Naive B cell (primary cell): Measurements from ENCODE around the gene DAP. TPM values are rescaled to one million over a fixed set of nuclear protein-coding genes. Genes with fewer than 3 reads are reported as not detected.

Source experiments
- ATAC-seq, 2 donors: fragments of 150-1000 bp; cut with Tn5 transposase; 2 replicates each; pipeline ENCODE4 v1.10.0; 2021; ENCODE audit warnings: low read depth in 2 of 2, mild to moderate bottlenecking in 2 of 2, moderate library complexity in 2 of 2
- DNase-seq: peaks from one replicate; pipeline ENCODE4 v3.0.0; 2022
- H3K27ac Mint-ChIP-seq, 6 donors: one replicate each; pipeline ENCODE4 v1.8.0; 2020 to 2022; ENCODE audit warnings: mild to moderate bottlenecking in 6 of 6, mixed read lengths in 6 of 6, moderate library complexity in 5 of 6, inconsistent platforms in 2 of 6
- H3K27me3 Mint-ChIP-seq, 3 donors: one replicate each; pipeline ENCODE4 v1.8.0; 2021 to 2022; ENCODE audit warnings: mixed read lengths in 3 of 3, mild to moderate bottlenecking in 1 of 3
- H3K36me3 Mint-ChIP-seq, 2 donors: one replicate each; pipeline ENCODE4 v1.8.0; 2020 to 2022; ENCODE audit warnings: mixed read lengths in 2 of 2, inconsistent platforms in 1 of 2, mild to moderate bottlenecking in 1 of 2
- H3K4me1 Mint-ChIP-seq, 3 donors: one replicate each; pipeline ENCODE4 v1.8.0; 2020 to 2022; ENCODE audit warnings: mixed read lengths in 3 of 3, inconsistent platforms in 1 of 3, mild to moderate bottlenecking in 1 of 3, moderate library complexity in 1 of 3
- H3K4me3 Mint-ChIP-seq, 8 donors: one replicate each; pipeline ENCODE4 v1.8.0; 2020 to 2022; ENCODE audit warnings: mild to moderate bottlenecking in 8 of 8, mixed read lengths in 8 of 8, moderate library complexity in 8 of 8, inconsistent platforms in 2 of 8
- H3K9me3 Mint-ChIP-seq, 7 donors: one replicate each; pipeline ENCODE4 v1.8.0; 2020 to 2022; ENCODE audit warnings: mixed read lengths in 7 of 7, mild to moderate bottlenecking in 5 of 7, inconsistent platforms in 2 of 7, moderate library complexity in 1 of 7
- polyA plus RNA-seq, 6 donors: library from polyadenylated mRNA; unstranded; fragments of 300-500 nt; fragmentation: Illumina TruSeq; gene quantifications; one replicate each; pipeline ENCODE4 v1.2.3, GENCODE V29; 2021; ENCODE audit warnings: low read depth in 6 of 6

Gene DAP
- polyA plus RNA-seq, 6 donors from 2014 or later, result 48.6 to 90.4 (median 62.8) TPM

DNA sequence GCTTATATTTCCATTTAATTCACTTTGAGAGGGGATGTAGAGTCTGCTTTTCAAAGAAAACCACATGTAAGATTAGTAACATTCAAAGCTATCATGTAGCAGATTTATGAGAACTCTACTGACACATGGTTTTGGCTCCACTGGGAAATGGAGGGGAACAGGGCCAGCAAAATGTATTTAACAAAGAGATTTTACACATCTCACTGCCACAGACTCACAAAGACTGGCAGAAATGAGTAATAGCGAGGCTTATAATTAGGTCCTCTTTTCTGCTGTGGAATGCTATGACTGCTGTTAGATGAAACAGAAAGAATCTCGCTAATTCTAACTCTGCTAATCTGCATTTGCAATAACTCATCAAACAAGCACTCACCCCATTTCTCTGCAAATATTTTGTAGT, 4.5 kb downstream of the DAP start:
- H3K4me1 Mint-ChIP-seq, result peaks cover 45 to 71% (median 55%) of the 10 kb centered on the region in 3 donors
- H3K27me3 Mint-ChIP-seq, result no peaks in the 10 kb centered on the region
- H3K27ac Mint-ChIP-seq, result peak overlapping the region in 2 of 6 donors; percentile 67 to 75
- H3K9me3 Mint-ChIP-seq, result no peaks in the 10 kb centered on the region
- H3K36me3 Mint-ChIP-seq, result peaks cover 11 to 12% of the 10 kb centered on the region in 2 donors
- no peak for ATAC-seq
- no peak for DNase-seq
- peak overlapping the region in 1 of 8 donors; percentile 40 for H3K4me3 Mint-ChIP-seq

DNA sequence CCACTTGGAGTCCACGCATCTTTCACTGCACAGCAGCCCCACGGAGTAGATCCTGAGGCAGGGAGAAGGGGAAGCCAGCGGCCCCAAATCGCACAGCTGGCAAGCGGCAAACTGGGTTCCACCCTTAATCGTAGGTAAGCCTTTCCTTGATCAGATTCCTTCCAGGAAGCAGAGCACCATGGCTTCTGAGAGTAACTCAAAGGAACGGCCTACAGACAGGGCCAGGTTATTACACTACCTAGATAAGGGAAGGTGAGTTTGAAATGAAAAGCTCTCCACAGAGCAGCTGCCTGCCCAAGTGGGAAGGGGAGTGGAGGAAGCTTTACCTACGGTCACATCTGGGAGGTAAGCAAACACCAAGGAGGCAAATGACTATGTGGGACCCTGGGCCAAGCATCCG, 7.9 kb downstream of the DAP start:
- Mint-ChIP-seq H3K36me3 (peaks cover 12 to 16% of the 10 kb centered on the region in 2 donors), H3K4me1 (peaks cover 35 to 48% (median 41%) of the 10 kb centered on the region in 3 donors), H3K27ac (no peak overlapping the region), H3K4me3 (no peak overlapping the region), H3K9me3 (no peaks in the 10 kb centered on the region), H3K27me3 (no peaks in the 10 kb centered on the region)
- no peak for ATAC-seq
- DNase-seq, result no peak

DNA sequence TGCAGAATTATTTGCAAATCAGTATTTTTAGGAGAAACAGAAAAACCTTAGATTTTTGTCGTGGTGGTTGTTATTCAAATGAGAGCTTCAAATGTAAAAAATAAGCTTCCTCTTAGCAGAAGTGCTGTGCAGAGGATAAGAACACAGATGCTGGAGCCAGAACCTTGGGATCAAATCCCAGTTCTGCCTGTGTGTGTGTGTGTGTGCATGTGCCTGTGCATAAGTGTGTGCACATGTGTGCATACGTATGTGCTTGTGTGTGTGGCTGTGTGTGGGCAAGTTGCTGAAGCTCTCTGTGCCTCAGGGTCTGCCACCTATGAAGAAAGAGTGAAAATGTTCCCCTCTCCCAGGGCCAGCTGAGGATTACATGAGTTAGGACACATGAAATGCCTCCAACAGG, 8.6 kb downstream of the DAP start:
- peaks cover 12 to 18% of the 10 kb centered on the region in 2 donors for H3K36me3 Mint-ChIP-seq
- no peaks in the 10 kb centered on the region for H3K9me3 Mint-ChIP-seq
- peaks cover 29 to 42% (median 34%) of the 10 kb centered on the region in 3 donors for H3K4me1 Mint-ChIP-seq
- H3K4me3 Mint-ChIP-seq, result no peak overlapping the region
- peak overlapping the region in 1 of 6 donors; percentile 62 for H3K27ac Mint-ChIP-seq
- no peak for ATAC-seq
- no peaks in the 10 kb centered on the region for H3K27me3 Mint-ChIP-seq
- DNase-seq, result no peak

DNA sequence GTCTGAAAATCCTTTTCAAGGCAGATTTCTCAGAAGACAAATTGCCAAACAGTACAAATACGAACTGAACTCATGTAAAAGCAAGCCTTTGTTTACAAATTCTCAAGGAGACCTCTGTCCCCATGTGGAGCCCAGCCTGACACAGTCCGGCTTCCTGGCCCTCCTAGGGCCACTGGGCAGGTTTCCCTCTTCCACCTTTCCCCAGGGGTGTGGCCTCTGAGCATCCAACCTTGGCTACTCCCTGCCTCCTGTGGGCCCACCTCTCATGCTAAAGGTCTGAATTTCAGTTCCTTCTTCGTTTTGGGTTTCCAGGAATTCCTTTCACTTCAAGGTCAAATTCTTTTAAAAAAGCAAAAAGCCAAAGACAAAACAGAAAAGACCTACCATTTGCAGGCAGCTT, 10.1 kb downstream of the DAP start:
- H3K4me3 Mint-ChIP-seq, result no peak overlapping the region
- peaks cover 12 to 27% of the 10 kb centered on the region in 2 donors for H3K36me3 Mint-ChIP-seq
- peaks cover 29 to 36% (median 35%) of the 10 kb centered on the region in 3 donors for H3K4me1 Mint-ChIP-seq
- H3K27ac Mint-ChIP-seq, result peak overlapping the region in 1 of 6 donors; percentile 59
- no peak for ATAC-seq
- DNase-seq, result no peak
- H3K9me3 Mint-ChIP-seq, result no peaks in the 10 kb centered on the region
- no peaks in the 10 kb centered on the region for H3K27me3 Mint-ChIP-seq

DNA sequence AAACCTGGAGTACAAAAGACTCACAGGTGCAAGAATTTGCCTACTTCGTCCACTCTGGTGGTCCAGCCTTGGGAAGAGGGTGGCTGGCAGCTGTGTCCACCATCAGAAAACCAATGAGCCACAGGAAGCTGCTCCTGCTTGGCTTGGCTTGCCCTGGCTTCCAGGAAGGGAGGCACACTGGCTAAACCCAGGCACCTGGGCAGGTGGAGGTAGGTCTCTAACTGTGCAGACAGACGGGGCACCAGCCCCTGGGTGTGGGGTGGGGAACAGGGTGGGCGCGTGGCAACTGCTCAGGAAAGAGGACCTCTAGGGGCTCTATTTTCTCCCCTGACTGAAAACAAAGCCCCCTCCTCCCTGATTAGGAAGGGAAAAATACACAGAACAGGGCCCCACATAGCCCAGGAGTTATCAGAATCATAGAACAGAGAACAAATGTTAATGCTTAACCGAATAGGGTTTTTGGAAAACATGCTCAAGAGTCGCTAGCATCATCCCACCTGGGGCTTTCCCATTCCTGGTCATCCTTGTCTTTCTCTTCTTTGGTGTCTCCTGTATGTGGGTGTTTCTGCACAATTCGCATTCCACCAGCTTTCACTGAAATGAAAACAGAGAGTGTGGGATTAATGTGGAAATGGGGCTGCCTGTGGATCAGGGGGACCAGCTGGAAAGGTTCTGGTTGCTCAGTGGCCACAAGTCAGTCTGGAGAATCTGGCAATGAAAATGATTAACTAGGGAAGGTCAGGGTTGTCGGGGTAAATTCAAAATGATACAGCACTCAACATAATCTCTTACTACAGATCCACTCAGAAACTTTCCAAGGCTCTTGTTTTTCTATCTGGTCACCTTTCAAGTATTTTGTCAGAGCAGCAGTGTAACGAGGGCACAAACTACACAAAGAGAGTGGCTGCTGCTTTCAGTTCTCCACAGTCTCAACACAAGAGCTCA, 13.1 kb downstream of the DAP start:
- Mint-ChIP-seq H3K4me3 (no peak overlapping the region), H3K36me3 (peaks cover 22 to 42% of the 10 kb centered on the region in 2 donors), H3K4me1 (peaks cover 14 to 23% (median 17%) of the 10 kb centered on the region in 3 donors), H3K9me3 (no peaks in the 10 kb centered on the region), H3K27me3 (no peaks in the 10 kb centered on the region), H3K27ac (peak overlapping the region in 3 of 6 donors; percentile 33 to 74 (median 67))
- ATAC-seq, result no peak
- no peak for DNase-seq

DNA sequence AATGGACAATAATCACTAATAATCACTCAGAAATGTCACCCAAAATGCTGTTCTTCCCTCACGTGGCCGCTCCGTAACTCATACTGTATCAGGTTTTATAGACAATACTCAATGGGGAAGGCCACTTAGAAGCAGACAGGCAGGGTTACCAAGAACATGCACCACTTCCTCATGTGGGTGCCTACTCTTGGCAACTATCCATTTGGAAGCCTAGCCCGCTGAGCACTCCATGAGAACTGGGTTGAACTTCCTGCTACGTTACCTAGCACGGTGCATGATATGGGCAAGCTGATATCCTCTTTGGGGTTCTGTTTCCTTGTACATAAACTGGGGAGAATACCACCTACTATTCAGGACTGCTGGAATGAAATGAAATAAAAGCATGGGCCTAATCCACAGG, 14.3 kb downstream of the DAP start:
- no peaks in the 10 kb centered on the region for H3K27me3 Mint-ChIP-seq
- ATAC-seq (peak in 1 of 2 donors; percentile 27), DNase-seq (no peak)
- no peak overlapping the region for H3K4me3 Mint-ChIP-seq
- peaks cover 29 to 50% of the 10 kb centered on the region in 2 donors for H3K36me3 Mint-ChIP-seq
- no peaks in the 10 kb centered on the region for H3K9me3 Mint-ChIP-seq
- H3K4me1 Mint-ChIP-seq, result peaks cover 10 to 20% (median 13%) of the 10 kb centered on the region in 3 donors
- peak overlapping the region in 1 of 6 donors; percentile 76 for H3K27ac Mint-ChIP-seq

DNA sequence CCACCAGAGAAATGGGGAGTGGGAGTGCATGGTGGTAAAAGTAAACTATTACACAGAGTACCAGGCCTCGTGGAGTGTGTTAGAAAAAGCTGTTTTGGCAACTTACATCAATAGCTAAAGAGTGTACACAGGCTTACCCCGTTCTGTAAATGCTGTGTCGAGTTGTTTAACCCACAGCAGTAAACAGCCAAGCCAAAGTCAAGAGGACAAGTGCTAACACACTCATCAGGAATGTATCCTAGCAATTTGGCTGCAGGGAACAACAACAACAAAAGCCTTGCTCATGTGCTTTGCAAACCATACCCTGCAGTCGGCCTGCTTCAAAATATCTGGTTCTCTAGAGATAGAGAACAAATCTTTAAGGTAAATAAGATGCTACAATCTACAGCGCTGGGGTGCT, 15.9 kb downstream of the DAP start:
- H3K36me3 Mint-ChIP-seq, result peaks cover 44 to 66% of the 10 kb centered on the region in 2 donors
- ATAC-seq, result no peak
- H3K27me3 Mint-ChIP-seq, result no peaks in the 10 kb centered on the region
- H3K4me1 Mint-ChIP-seq, result peaks cover 6 to 15% (median 10%) of the 10 kb centered on the region in 3 donors
- H3K27ac Mint-ChIP-seq, result no peak overlapping the region
- peaks cover 0 to 9% (median 2%) of the 10 kb centered on the region in 7 donors for H3K9me3 Mint-ChIP-seq
- DNase-seq, result no peak
- no peak overlapping the region for H3K4me3 Mint-ChIP-seq

DNA sequence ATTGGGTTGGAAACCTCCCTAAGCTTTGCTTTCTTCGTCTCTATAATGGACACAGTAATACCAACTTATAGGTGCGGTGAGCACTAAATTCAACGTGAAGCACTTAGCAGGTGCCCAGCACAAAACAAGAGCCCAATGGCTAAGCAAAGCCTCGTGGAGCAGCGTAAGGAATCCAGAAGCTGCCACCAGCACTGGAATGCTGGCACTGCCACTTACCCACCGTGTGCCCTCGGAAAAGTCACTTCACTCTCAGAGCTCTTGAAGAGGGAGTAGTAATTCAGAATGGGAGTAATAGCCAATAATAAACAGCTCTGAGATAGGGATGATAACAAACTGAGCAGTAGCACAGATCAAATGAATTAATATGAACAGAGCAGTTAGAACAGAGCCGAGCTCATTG, 16.4 kb downstream of the DAP start:
- Mint-ChIP-seq H3K27ac (peak overlapping the region in 2 of 6 donors; percentile 43 to 69), H3K36me3 (peaks cover 49 to 70% of the 10 kb centered on the region in 2 donors), H3K9me3 (peaks cover 0 to 13% (median 4%) of the 10 kb centered on the region in 7 donors), H3K4me1 (peaks cover 9 to 15% (median 10%) of the 10 kb centered on the region in 3 donors), H3K4me3 (no peak overlapping the region), H3K27me3 (no peaks in the 10 kb centered on the region)
- DNase-seq (no peak), ATAC-seq (no peak)

DNA sequence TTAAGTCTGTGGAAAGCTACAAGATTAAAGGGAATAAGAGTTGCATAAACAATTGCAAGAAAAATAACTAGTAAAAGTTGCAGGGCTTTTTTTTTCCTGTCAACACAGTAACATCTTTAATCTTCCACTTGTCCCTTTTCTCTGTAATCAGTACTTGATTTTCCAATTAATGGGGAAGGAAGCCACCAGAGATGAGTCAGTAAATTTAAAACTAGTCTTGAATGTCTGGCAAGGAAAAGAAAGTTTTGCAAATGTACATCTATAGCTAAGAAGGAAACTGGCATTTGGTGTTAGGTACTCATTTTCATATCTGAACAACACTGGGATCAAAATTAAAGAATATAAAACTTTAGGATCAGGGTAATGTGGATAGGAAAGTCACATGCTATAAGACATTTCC, 17.1 kb downstream of the DAP start:
- Mint-ChIP-seq H3K4me1 (peaks cover 4 to 15% (median 10%) of the 10 kb centered on the region in 3 donors), H3K4me3 (no peak overlapping the region), H3K27ac (peak overlapping the region in 1 of 6 donors; percentile 69), H3K36me3 (peaks cover 51 to 70% of the 10 kb centered on the region in 2 donors), H3K27me3 (no peaks in the 10 kb centered on the region), H3K9me3 (peaks cover 0 to 13% (median 4%) of the 10 kb centered on the region in 7 donors)
- no peak for DNase-seq
- ATAC-seq, result no peak

DNA sequence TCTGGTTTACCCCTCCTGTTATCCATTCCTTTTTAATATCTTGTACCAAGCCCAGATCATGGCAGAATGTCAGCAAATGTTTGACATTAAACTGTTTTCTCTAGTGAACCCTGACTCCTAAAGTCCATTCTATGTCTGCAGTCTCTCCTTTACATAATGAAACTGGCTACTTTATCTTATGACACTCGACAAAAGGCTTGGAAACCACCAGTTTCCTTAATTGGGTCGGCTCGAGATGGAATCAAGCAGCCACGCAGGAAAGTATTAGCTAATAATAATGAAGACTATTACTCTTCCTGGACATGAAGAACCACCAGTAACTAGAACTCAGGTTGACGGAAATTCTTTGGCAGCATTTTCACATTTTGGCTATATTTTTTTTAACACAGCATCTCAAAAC, 17.5 kb downstream of the DAP start:
- peaks cover 7 to 15% (median 10%) of the 10 kb centered on the region in 3 donors for H3K4me1 Mint-ChIP-seq
- H3K4me3 Mint-ChIP-seq, result no peak overlapping the region
- H3K27me3 Mint-ChIP-seq, result no peaks in the 10 kb centered on the region
- H3K36me3 Mint-ChIP-seq, result peaks cover 55 to 72% of the 10 kb centered on the region in 2 donors
- ATAC-seq, result no peak
- H3K9me3 Mint-ChIP-seq, result peaks cover 0 to 13% (median 4%) of the 10 kb centered on the region in 7 donors
- DNase-seq, result no peak
- H3K27ac Mint-ChIP-seq, result peak overlapping the region in 1 of 6 donors; percentile 33

DNA sequence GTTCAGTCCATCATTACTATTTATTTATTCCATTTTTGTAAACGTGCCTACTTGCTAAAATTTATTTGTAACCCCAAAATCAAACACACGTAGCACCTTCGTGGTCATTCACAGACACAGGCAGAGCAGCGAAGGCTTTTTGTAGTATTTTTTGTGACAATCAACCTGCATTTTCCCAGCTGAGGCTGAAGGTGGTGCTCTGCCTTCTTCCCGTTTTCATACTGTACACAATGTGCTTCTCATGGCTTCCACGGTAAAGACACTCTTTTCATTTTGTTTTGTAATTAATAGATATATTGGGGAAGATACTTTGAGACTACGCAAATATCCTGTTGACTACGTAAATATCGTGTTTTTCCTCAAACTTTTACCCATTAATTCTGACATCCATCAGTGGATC, 19.4 kb downstream of the DAP start:
- no peak for DNase-seq
- no peak for ATAC-seq
- Mint-ChIP-seq H3K9me3 (peaks cover 0 to 13% (median 4%) of the 10 kb centered on the region in 7 donors), H3K27me3 (no peaks in the 10 kb centered on the region), H3K27ac (no peak overlapping the region), H3K36me3 (peaks cover 67 to 68% of the 10 kb centered on the region in 2 donors), H3K4me1 (peaks cover 14 to 16% (median 15%) of the 10 kb centered on the region in 3 donors), H3K4me3 (no peak overlapping the region)

DNA sequence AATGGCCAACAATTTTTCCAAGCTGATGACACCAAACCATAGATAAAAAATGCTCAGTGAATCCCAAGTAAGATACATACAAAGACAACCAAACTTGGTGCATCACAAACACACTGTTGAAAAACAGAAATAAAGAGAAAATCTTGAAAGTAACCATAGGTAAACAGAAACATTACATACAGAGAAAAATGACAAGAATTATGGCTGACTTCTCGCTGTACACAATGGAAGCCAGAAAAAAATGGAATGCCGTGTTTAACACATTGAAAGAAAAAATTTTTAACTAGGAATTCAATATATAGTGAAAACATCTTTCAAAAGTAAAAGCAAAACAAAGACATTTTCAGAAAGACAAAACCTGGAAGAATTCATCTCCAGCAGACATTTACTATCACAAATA, 20.6 kb downstream of the DAP start:
- H3K27ac Mint-ChIP-seq, result peak overlapping the region in 2 of 6 donors; percentile 20 to 49
- ATAC-seq, result no peak
- H3K4me1 Mint-ChIP-seq, result peaks cover 21 to 26% (median 25%) of the 10 kb centered on the region in 3 donors
- peaks cover 60 to 63% of the 10 kb centered on the region in 2 donors for H3K36me3 Mint-ChIP-seq
- DNase-seq, result no peak
- no peak overlapping the region for H3K4me3 Mint-ChIP-seq
- no peaks in the 10 kb centered on the region for H3K27me3 Mint-ChIP-seq
- peaks cover 0 to 13% (median 4%) of the 10 kb centered on the region in 7 donors for H3K9me3 Mint-ChIP-seq

DNA sequence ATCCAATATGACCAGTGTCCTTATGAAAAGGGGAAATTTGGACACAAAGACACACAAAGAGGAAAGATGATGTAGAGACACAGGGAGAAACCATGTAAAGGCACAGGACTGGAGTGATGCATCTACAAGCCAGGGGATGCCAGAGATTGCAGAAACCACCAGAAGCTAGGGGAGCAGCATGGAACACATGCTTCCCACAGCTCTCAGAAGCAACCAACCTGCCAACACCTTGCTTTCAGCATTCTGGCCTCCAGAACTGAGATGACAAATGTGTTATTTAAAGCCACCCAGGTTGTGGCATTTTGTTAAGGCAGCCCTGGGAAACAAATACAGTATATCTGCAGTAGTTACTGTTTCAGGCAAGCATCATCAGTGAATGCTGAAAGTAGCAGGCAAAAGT, 23.2 kb downstream of the DAP start:
- DNase-seq (no peak), ATAC-seq (no peak)
- Mint-ChIP-seq H3K27me3 (no peaks in the 10 kb centered on the region), H3K27ac (peak overlapping the region in 5 of 6 donors; percentile 36 to 83 (median 68)), H3K36me3 (peaks cover 42 to 44% of the 10 kb centered on the region in 2 donors), H3K9me3 (peaks cover 0 to 13% (median 4%) of the 10 kb centered on the region in 7 donors), H3K4me3 (no peak overlapping the region), H3K4me1 (peaks cover 41 to 46% (median 44%) of the 10 kb centered on the region in 3 donors)
